Natural killer cell (primary cell): ENCODE results near the gene CACUL1. TPM values are rescaled to one million over a fixed set of nuclear protein-coding genes. Genes with fewer than 3 reads are reported as not detected.

ENCODE experiments used
- ATAC-seq, 3 donors: fragments of 150-1000 bp in 2 of 3; fragments of 200-7000 bp in 1 of 3; cut with Tn5 transposase; 1 replicate in 1 of 3; 2 replicates in 2 of 3; pipeline ENCODE4 v1.10.0; 2021; ENCODE audit warnings: mild to moderate bottlenecking in 2 of 3, moderate library complexity in 2 of 3
- DNase-seq, 2 donors: peaks; one replicate each; pipeline versions ENCODE4 v3.0.0 to v3.0.0-alpha.2; 2013 to 2021; ENCODE audit warnings: mixed read lengths in 1 of 2
- H3K27ac ChIP-seq: one replicate; pipeline ENCODE4 v1.5.1; 2013; ENCODE audit warnings: mild to moderate bottlenecking, low read length
- H3K27me3 ChIP-seq: one replicate; pipeline ENCODE4 v1.6.1; 2013; ENCODE audit warnings: low read length; ENCODE audit not compliant: control insufficient read depth, insufficient read depth
- H3K36me3 ChIP-seq: one replicate; pipeline ENCODE4 v1.6.1; 2013; ENCODE audit warnings: low read length; ENCODE audit not compliant: control insufficient read depth, insufficient read depth
- H3K4me1 ChIP-seq: one replicate; pipeline ENCODE4 v1.6.1; 2013; ENCODE audit warnings: low read length; ENCODE audit not compliant: control insufficient read depth, insufficient read depth
- H3K4me3 ChIP-seq: one replicate; pipeline ENCODE4 v1.5.1; 2013; ENCODE audit warnings: low read length
- H3K9me3 ChIP-seq: one replicate; pipeline ENCODE4 v1.6.1; 2013; ENCODE audit warnings: low read length; ENCODE audit not compliant: control insufficient read depth, insufficient read depth
- H3K27ac Mint-ChIP-seq, 2 donors: one replicate each; pipeline ENCODE4 v1.8.0; 2022; ENCODE audit warnings: mild to moderate bottlenecking in 2 of 2, mixed read lengths in 2 of 2, moderate library complexity in 1 of 2
- H3K27me3 Mint-ChIP-seq, 2 donors: one replicate each; pipeline ENCODE4 v1.8.0; 2022; ENCODE audit warnings: low read depth in 2 of 2, mixed read lengths in 2 of 2
- H3K36me3 Mint-ChIP-seq: one replicate; pipeline ENCODE4 v1.8.0; 2022; ENCODE audit warnings: mixed read lengths
- H3K4me1 Mint-ChIP-seq, 2 donors: one replicate each; pipeline ENCODE4 v1.8.0; 2022; ENCODE audit warnings: mixed read lengths in 2 of 2
- H3K4me3 Mint-ChIP-seq: one replicate; pipeline ENCODE4 v1.8.0; 2022; ENCODE audit warnings: mild to moderate bottlenecking, moderate library complexity, mixed read lengths
- H3K9me3 Mint-ChIP-seq, 2 donors: one replicate each; pipeline ENCODE4 v1.8.0; 2022; ENCODE audit warnings: mixed read lengths in 2 of 2
- CTCF ChIP-seq: fragments of 200-600 bp; IDR thresholded peaks from one replicate; pipeline ENCODE4 v1.8.0; 2022; ENCODE audit warnings: antibody characterized with exemption
- WGBS: methylation state at CpG from one replicate; pipeline ENCODE4 v1.1.7; 2013; ENCODE audit warnings: missing lambda C conversion rate; ENCODE audit not compliant: insufficient coverage; 5-methylcytosine and 5-hydroxymethylcytosine counted together
- intact Hi-C: fragments of 100-400 bp; cut with micrococcal nuclease; formaldehyde crosslinking; loops from one replicate; pipeline ENCODE4 v1.14.2; 2022
- total RNA-seq, 4 donors: library from RNA; stranded (reverse); fragments of 120-200 nt in 1 of 4; gene quantifications; one replicate each; pipeline versions ENCODE4 v1.2.3 to v1.2.4, GENCODE V29; 2013 to 2022

The CACUL1 gene
- total RNA-seq, 3 donors from 2014 or later (not counting 1 experiment from before 2014, with no cell fraction given) = 45.4 to 65.9 (median 47.6) TPM

GRCh38 chr10:118725886-118726500 is 28.8 kb downstream of the CACUL1 start:
- H3K27ac ChIP-seq = no peak overlapping the region
- no peak for ATAC-seq
- no peak for DNase-seq
- no peaks in the 10 kb centered on the region for H3K36me3 Mint-ChIP-seq
- H3K27me3 Mint-ChIP-seq = no peaks in the 10 kb centered on the region
- peaks cover 6% of the 10 kb centered on the region for H3K36me3 ChIP-seq
- no peaks in the 10 kb centered on the region for H3K27me3 ChIP-seq
- TF ChIP-seq CTCF = no peak
- WGBS = 81% methylated on average over 4 of the region's 4 CpGs
- H3K9me3 Mint-ChIP-seq = no peaks in the 10 kb centered on the region
- intact Hi-C loops = no loop called here
- no peaks in the 10 kb centered on the region for H3K9me3 ChIP-seq
- H3K4me3 ChIP-seq = no peak overlapping the region
- H3K4me3 Mint-ChIP-seq = no peak overlapping the region
- peaks cover 3% of the 10 kb centered on the region for H3K4me1 ChIP-seq
- H3K27ac Mint-ChIP-seq = no peak overlapping the region
- H3K4me1 Mint-ChIP-seq = peaks cover 25 to 26% of the 10 kb centered on the region in 2 donors

DNA sequence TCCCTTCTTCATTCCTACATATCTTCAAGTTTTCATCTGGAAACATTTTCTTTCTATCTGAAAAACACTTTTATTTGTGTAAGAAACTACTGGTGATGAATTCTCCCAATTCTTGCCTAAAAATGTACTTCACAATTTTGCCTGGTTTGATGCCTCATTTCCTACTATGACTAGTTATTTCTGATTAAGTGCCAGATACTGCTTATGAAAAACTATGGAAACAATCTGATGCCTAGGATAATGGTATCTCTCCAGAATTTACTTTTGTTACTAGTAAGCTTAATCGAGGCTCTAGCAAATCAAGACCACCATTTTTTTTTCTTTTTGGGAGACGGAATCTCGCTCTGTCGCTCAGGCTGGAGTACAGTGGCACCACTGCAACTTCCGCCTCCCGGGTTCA is 31.3 kb downstream of the CACUL1 start:
- intact Hi-C loops = no loop called here
- Histone ChIP-seq H3K4me3 (no peak overlapping the region), H3K27me3 (no peaks in the 10 kb centered on the region), H3K36me3 (peaks cover 6% of the 10 kb centered on the region), H3K27ac (no peak overlapping the region), H3K4me1 (no peaks in the 10 kb centered on the region), H3K9me3 (no peaks in the 10 kb centered on the region)
- WGBS = 98% methylated on average over 6 of the region's 6 CpGs
- H3K27me3 Mint-ChIP-seq = no peaks in the 10 kb centered on the region
- H3K27ac Mint-ChIP-seq = peak overlapping the region; percentile 23 to 51
- no peak overlapping the region for H3K4me3 Mint-ChIP-seq
- peaks cover 7 to 9% of the 10 kb centered on the region in 2 donors for H3K4me1 Mint-ChIP-seq
- no peaks in the 10 kb centered on the region for H3K36me3 Mint-ChIP-seq
- DNase-seq = no peak
- H3K9me3 Mint-ChIP-seq = no peaks in the 10 kb centered on the region
- TF ChIP-seq CTCF = no peak
- ATAC-seq = no peak

- Histone ChIP-seq H3K4me1 (no peaks in the 10 kb centered on the region), H3K4me3 (no peak overlapping the region), H3K36me3 (peaks cover 10% of the 10 kb centered on the region), H3K27me3 (no peaks in the 10 kb centered on the region), H3K27ac (no peak overlapping the region), H3K9me3 (no peaks in the 10 kb centered on the region)
- 97% methylated on average over 2 of the region's 3 CpGs for WGBS
- no peak for ATAC-seq
- peaks cover 5 to 7% of the 10 kb centered on the region in 2 donors for H3K4me1 Mint-ChIP-seq
- no peaks in the 10 kb centered on the region for H3K36me3 Mint-ChIP-seq
- H3K9me3 Mint-ChIP-seq = no peaks in the 10 kb centered on the region
- H3K27ac Mint-ChIP-seq = no peak overlapping the region
- intact Hi-C loops = loop anchor here (1.0 kb wide), 1 partner anchor 153 kb away; no protein-coding TSS in a partner anchor
- DNase-seq = no peak
- no peaks in the 10 kb centered on the region for H3K27me3 Mint-ChIP-seq
- no peak overlapping the region for H3K4me3 Mint-ChIP-seq
- TF ChIP-seq CTCF = no peak
These were observed 33.3 kb downstream of the CACUL1 start for GRCh38 chr10:118721539-118721876.
